H9 (cell line): Measurements from ENCODE around the gene IQGAP3. TPM values are rescaled to one million over a fixed set of nuclear protein-coding genes. Genes with fewer than 3 reads are reported as not detected.

Experiments used
- DNase-seq: peaks from one replicate; pipeline ENCODE4 v3.0.0-alpha.2; 2017
- H2AFZ ChIP-seq: one replicate; pipeline ENCODE4 v1.6.1; 2013; ENCODE audit warnings: mild to moderate bottlenecking, low read length, control low read depth, moderate library complexity
- H2AK5ac ChIP-seq: 2 replicates; pipeline ENCODE4 v1.6.1; 2013; ENCODE audit warnings: low read length, control low read depth, mixed read lengths; ENCODE audit not compliant: insufficient read length
- H2BK120ac ChIP-seq: one replicate; pipeline ENCODE4 v1.6.1; 2013; ENCODE audit warnings: low read depth, mild to moderate bottlenecking, low read length, control low read depth, inconsistent platforms; ENCODE audit not compliant: poor library complexity, severe bottlenecking
- H2BK12ac ChIP-seq: 2 replicates; pipeline ENCODE4 v1.6.1; 2013; ENCODE audit warnings: low read length, control low read depth, mixed read lengths, low read depth; ENCODE audit not compliant: insufficient read length
- H2BK15ac ChIP-seq: 2 replicates; pipeline ENCODE4 v1.6.1; 2013; ENCODE audit warnings: low read depth, low read length, control low read depth
- H2BK20ac ChIP-seq: one replicate; pipeline ENCODE4 v1.6.1; 2013; ENCODE audit warnings: low read depth, mild to moderate bottlenecking, low read length, control low read depth, inconsistent platforms; ENCODE audit not compliant: poor library complexity, severe bottlenecking
- H2BK5ac ChIP-seq: 2 replicates; pipeline ENCODE4 v1.6.1; 2013; ENCODE audit warnings: low read length, control low read depth, mixed read lengths; ENCODE audit not compliant: insufficient read length
- H3K14ac ChIP-seq: 2 replicates; pipeline ENCODE4 v1.6.1; 2013; ENCODE audit warnings: low read length, control low read depth; ENCODE audit not compliant: insufficient read depth
- H3K18ac ChIP-seq: 2 replicates; pipeline ENCODE4 v1.6.1; 2013; ENCODE audit warnings: low read depth, mild to moderate bottlenecking, mixed read lengths, low read length, control low read depth; ENCODE audit not compliant: insufficient read length
- H3K23ac ChIP-seq: 2 replicates; pipeline ENCODE4 v1.6.1; 2013; ENCODE audit warnings: low read length, control low read depth, mixed read lengths, low read depth; ENCODE audit not compliant: insufficient read length
- H3K23me2 ChIP-seq: 2 replicates; pipeline ENCODE4 v1.6.1; 2013; ENCODE audit warnings: low read depth, mild to moderate bottlenecking, mixed read lengths, low read length, control low read depth; ENCODE audit not compliant: insufficient read length, poor library complexity, severe bottlenecking
- H3K27ac ChIP-seq: 2 replicates; pipeline ENCODE4 v1.5.1; 2013; ENCODE audit warnings: low read length, control low read depth, mixed read lengths, low read depth; ENCODE audit not compliant: insufficient read length
- H3K27me3 ChIP-seq: 2 replicates; pipeline ENCODE4 v1.6.1; 2013; ENCODE audit warnings: low read length, control low read depth, inconsistent platforms; ENCODE audit not compliant: insufficient read depth
- H3K4ac ChIP-seq: 2 replicates; pipeline ENCODE4 v1.6.1; 2013; ENCODE audit warnings: low read depth, mild to moderate bottlenecking, control low read depth, inconsistent platforms, low read length, moderate library complexity
- H3K4me1 ChIP-seq: 2 replicates; pipeline ENCODE4 v1.6.1; 2013; ENCODE audit warnings: low read length, control low read depth, inconsistent platforms; ENCODE audit not compliant: insufficient read depth
- H3K4me2 ChIP-seq: 2 replicates; pipeline ENCODE4 v1.6.1; 2013; ENCODE audit warnings: low read length, control low read depth, mixed read lengths; ENCODE audit not compliant: insufficient read length, insufficient read depth
- H3K56ac ChIP-seq: 2 replicates; pipeline ENCODE4 v1.6.1; 2013; ENCODE audit warnings: low read depth, mild to moderate bottlenecking, mixed read lengths, low read length, control low read depth; ENCODE audit not compliant: insufficient read length
- H3K79me1 ChIP-seq: 2 replicates; pipeline ENCODE4 v1.6.1; 2013; ENCODE audit warnings: low read depth, mild to moderate bottlenecking, moderate library complexity, low read length, control low read depth, inconsistent platforms; ENCODE audit not compliant: insufficient read depth, poor library complexity, severe bottlenecking
- H3K79me2 ChIP-seq: 2 replicates; pipeline ENCODE4 v1.6.1; 2013; ENCODE audit warnings: low read length, control low read depth, inconsistent platforms; ENCODE audit not compliant: insufficient read depth
- H3K9ac ChIP-seq: 2 replicates; pipeline ENCODE4 v1.6.1; 2013; ENCODE audit warnings: low read length, control low read depth, mixed read lengths; ENCODE audit not compliant: insufficient read length; ENCODE audit errors: extremely low read depth
- H3K9me3 ChIP-seq: one replicate; pipeline ENCODE4 v1.6.1; 2013; ENCODE audit warnings: low read depth, low read length, inconsistent platforms; ENCODE audit not compliant: control insufficient read depth
- H3T11ph ChIP-seq: one replicate; pipeline ENCODE4 v1.6.1; 2013; ENCODE audit warnings: mild to moderate bottlenecking, low read length, control low read depth, inconsistent platforms
- H4K20me1 ChIP-seq: one replicate; pipeline ENCODE4 v1.6.1; 2013; ENCODE audit not compliant: control insufficient read depth, insufficient read length, insufficient read depth
- H4K5ac ChIP-seq: 2 replicates; pipeline ENCODE4 v1.6.1; 2013; ENCODE audit warnings: low read depth, mild to moderate bottlenecking, mixed read lengths, low read length, control low read depth; ENCODE audit not compliant: insufficient read length
- H4K8ac ChIP-seq: replicated peaks from 2 replicates; pipeline ENCODE4 v1.6.1; 2013; ENCODE audit warnings: low read length, control low read depth, mixed read lengths, low read depth; ENCODE audit not compliant: insufficient read length
- H4K91ac ChIP-seq: 2 replicates; pipeline ENCODE4 v1.6.1; 2013; ENCODE audit warnings: low read depth, mild to moderate bottlenecking, moderate library complexity, mixed read lengths, low read length, control low read depth; ENCODE audit not compliant: insufficient read length
- H3K27ac Mint-ChIP-seq, 3 experiments: 2 replicates in 2 of 3; 3 replicates in 1 of 3; pipeline ENCODE4 v1.8.0; 2020 to 2021; ENCODE audit warnings: mixed read lengths in 3 of 3, mild to moderate bottlenecking in 1 of 3, moderate library complexity in 1 of 3
- H3K27me3 Mint-ChIP-seq: 2 replicates; pipeline ENCODE4 v1.8.0; 2021; ENCODE audit warnings: low read depth, mild to moderate bottlenecking, moderate library complexity, mixed read lengths
- H3K36me3 Mint-ChIP-seq, 3 experiments: 2 replicates in 2 of 3; 3 replicates in 1 of 3; pipeline ENCODE4 v1.8.0; 2020 to 2021; ENCODE audit warnings: low read depth in 3 of 3, mixed read lengths in 3 of 3; ENCODE audit not compliant: insufficient read depth in 1 of 3
- H3K4me1 Mint-ChIP-seq, 2 experiments: 2 replicates each; pipeline ENCODE4 v1.8.0; 2020; ENCODE audit warnings: mixed read lengths in 2 of 2
- H3K4me3 Mint-ChIP-seq, 2 experiments: 2 replicates in 1 of 2; 3 replicates in 1 of 2; pipeline ENCODE4 v1.8.0; 2020 to 2021; ENCODE audit warnings: mild to moderate bottlenecking in 2 of 2, mixed read lengths in 2 of 2, moderate library complexity in 1 of 2
- H3K9me3 Mint-ChIP-seq, 2 experiments: 2 replicates in 1 of 2; 3 replicates in 1 of 2; pipeline ENCODE4 v1.8.0; 2020; ENCODE audit warnings: mild to moderate bottlenecking in 2 of 2, mixed read lengths in 2 of 2, moderate library complexity in 1 of 2
- WGBS: extraction: QIAGEN DNeasy Blood & Tissue Kit; methylation state at CpG from one replicate; pipeline ENCODE4 v1.1.7; 2013; ENCODE audit warnings: missing lambda C conversion rate, low lambda C conversion rate, mixed read lengths; ENCODE audit not compliant: insufficient read length; ENCODE audit errors: extremely low coverage; 5-methylcytosine and 5-hydroxymethylcytosine counted together
- total RNA-seq: library from RNA; stranded (reverse); gene quantifications from 2 replicates; pipeline ENCODE4 v1.2.1, GENCODE V29; 2021
- TF ChIP-seq, protein P1 (sequence below): fragments of 200-600 bp; sonication (generic); conservative IDR thresholded peaks from 3 replicates; pipeline ENCODE4 v1.8.0; 2021; ENCODE audit warnings: antibody characterized with exemption, mild to moderate bottlenecking

The IQGAP3 gene
- total RNA-seq, 1 experiment from 2014 or later, result 24.5 TPM

DNA sequence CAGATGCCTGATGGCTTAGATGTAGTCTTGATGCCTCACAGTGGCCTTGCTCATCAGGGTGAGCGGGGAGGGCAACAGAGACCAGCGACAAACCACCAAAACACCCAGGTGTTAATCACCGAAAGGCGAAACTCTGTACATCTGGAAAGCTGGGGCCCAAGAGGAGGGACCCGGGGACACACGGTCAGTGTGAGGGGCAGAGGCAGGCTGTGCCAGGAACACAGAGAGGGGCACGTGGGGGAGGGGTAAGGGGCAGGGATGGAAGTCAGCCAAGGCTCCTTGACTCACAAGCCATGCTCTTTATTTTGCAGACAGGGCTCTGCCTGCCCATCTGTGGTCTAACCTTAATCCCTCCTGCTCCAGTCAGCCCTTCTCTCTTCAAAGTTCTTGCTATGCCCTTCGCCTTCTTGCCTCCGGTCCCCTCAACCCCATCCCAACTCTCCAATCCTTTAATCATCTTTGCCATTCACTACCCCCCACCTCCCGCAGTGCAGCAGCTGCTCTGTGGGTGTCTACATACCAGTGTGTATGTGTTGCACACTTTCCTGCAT lies 76.1 kb downstream of the IQGAP3 start:
- Histone ChIP-seq H4K8ac (no peak overlapping the region), H3T11ph (no peak overlapping the region), H2BK20ac (no peak overlapping the region), H3K79me1 (no peaks in the 10 kb centered on the region), H3K27me3 (no peaks in the 10 kb centered on the region), H3K27ac (no peak overlapping the region), H4K20me1 (no peaks in the 10 kb centered on the region), H3K56ac (no peak overlapping the region), H3K4ac (no peak overlapping the region), H3K23ac (no peak overlapping the region), H3K23me2 (peaks cover 11% of the 10 kb centered on the region), H2AFZ (no peak overlapping the region), H3K14ac (no peak overlapping the region; the same call in 1 of the 2 replicates), H3K4me2 (no peak overlapping the region), H2BK5ac (no peak overlapping the region), H3K9ac (no peak overlapping the region), H3K4me1 (peaks cover 9% of the 10 kb centered on the region; the same call in 1 of the 2 replicates), H3K9me3 (no peaks in the 10 kb centered on the region), H2BK12ac (no peak overlapping the region), H4K91ac (no peak overlapping the region), H2AK5ac (no peak overlapping the region), H2BK15ac (no peak overlapping the region), H3K79me2 (peaks cover 13% of the 10 kb centered on the region; the same call in 1 of the 2 replicates), H4K5ac (no peak overlapping the region), H2BK120ac (no peak overlapping the region), H3K18ac (no peak overlapping the region)
- Mint-ChIP-seq H3K4me3 (peak overlapping the region in 1 of 2 experiments; percentile 57; a peak in 2 of 5 replicates), H3K4me1 (peaks cover 67 to 74% of the 10 kb centered on the region in 2 experiments), H3K27ac (peak overlapping the region in 2 of 3 experiments; percentile 13 to 49; a peak in 3 of 7 replicates), H3K27me3 (no peaks in the 10 kb centered on the region), H3K36me3 (peaks cover 0 to 5% (median 2%) of the 10 kb centered on the region in 3 experiments; a peak in 3 of 7 replicates), H3K9me3 (no peaks in the 10 kb centered on the region)
- WGBS, result no CpG with 5 or more reads among the region's 10 CpGs
- DNase-seq, result no peak
- TF ChIP-seq, protein P1, sequence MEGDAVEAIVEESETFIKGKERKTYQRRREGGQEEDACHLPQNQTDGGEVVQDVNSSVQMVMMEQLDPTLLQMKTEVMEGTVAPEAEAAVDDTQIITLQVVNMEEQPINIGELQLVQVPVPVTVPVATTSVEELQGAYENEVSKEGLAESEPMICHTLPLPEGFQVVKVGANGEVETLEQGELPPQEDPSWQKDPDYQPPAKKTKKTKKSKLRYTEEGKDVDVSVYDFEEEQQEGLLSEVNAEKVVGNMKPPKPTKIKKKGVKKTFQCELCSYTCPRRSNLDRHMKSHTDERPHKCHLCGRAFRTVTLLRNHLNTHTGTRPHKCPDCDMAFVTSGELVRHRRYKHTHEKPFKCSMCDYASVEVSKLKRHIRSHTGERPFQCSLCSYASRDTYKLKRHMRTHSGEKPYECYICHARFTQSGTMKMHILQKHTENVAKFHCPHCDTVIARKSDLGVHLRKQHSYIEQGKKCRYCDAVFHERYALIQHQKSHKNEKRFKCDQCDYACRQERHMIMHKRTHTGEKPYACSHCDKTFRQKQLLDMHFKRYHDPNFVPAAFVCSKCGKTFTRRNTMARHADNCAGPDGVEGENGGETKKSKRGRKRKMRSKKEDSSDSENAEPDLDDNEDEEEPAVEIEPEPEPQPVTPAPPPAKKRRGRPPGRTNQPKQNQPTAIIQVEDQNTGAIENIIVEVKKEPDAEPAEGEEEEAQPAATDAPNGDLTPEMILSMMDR, result no peak
